ENCODE results near the gene SSRP1.

DNA sequence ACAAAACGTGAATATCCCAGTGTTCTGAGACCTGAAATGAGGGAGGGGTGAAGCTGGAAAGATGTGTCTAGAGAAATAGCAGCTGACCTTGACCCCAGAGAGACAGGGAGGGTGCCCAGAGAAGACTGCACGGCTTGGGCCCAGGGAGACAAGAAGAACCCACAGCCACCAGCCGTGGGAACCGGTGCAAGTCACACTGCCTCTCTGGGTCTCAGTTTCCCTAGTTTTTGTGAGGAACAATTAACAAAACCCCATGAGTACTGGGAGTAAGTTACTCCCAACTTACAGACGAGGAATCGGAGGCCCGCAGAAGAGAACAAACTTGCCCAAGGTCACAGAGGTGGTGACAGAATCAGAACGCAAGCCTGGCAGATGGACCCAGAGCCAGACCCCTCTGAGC, 30.2 kb downstream of the SSRP1 start:
- TF ChIP-seq SP2 (tag by site-specific recombination; IDR thresholded peaks at IDR 0.05) (no peak), ZNF274 (IDR thresholded peaks at IDR 0.05; ENCODE audit: low read length) (no peak), ZNF274 (tag by site-specific recombination; IDR thresholded peaks at IDR 0.05; ENCODE audit: borderline replicate concordance) (no peak), ZNF747 (tag by site-specific recombination; IDR thresholded peaks at IDR 0.05) (no peak), SCRT1 (tag by site-specific recombination; IDR thresholded peaks at IDR 0.05; ENCODE audit: borderline replicate concordance) (no peak), ZNF670 (tag by site-specific recombination; IDR thresholded peaks at IDR 0.05; ENCODE audit: low read depth) (no peak), ZNF239 (tag by site-specific recombination; IDR thresholded peaks at IDR 0.05) (no peak), ZFP3 (tag by site-specific recombination; IDR thresholded peaks at IDR 0.05; ENCODE audit: low read depth) (no peak)
- TF ChIP-seq, protein P1, sequence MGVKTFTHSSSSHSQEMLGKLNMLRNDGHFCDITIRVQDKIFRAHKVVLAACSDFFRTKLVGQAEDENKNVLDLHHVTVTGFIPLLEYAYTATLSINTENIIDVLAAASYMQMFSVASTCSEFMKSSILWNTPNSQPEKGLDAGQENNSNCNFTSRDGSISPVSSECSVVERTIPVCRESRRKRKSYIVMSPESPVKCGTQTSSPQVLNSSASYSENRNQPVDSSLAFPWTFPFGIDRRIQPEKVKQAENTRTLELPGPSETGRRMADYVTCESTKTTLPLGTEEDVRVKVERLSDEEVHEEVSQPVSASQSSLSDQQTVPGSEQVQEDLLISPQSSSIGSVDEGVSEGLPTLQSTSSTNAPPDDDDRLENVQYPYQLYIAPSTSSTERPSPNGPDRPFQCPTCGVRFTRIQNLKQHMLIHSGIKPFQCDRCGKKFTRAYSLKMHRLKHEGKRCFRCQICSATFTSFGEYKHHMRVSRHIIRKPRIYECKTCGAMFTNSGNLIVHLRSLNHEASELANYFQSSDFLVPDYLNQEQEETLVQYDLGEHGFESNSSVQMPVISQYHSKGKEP (tag by site-specific recombination; IDR thresholded peaks at IDR 0.05): no peak
- TF ChIP-seq, protein P2, sequence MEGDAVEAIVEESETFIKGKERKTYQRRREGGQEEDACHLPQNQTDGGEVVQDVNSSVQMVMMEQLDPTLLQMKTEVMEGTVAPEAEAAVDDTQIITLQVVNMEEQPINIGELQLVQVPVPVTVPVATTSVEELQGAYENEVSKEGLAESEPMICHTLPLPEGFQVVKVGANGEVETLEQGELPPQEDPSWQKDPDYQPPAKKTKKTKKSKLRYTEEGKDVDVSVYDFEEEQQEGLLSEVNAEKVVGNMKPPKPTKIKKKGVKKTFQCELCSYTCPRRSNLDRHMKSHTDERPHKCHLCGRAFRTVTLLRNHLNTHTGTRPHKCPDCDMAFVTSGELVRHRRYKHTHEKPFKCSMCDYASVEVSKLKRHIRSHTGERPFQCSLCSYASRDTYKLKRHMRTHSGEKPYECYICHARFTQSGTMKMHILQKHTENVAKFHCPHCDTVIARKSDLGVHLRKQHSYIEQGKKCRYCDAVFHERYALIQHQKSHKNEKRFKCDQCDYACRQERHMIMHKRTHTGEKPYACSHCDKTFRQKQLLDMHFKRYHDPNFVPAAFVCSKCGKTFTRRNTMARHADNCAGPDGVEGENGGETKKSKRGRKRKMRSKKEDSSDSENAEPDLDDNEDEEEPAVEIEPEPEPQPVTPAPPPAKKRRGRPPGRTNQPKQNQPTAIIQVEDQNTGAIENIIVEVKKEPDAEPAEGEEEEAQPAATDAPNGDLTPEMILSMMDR (tag by site-specific recombination; IDR thresholded peaks at IDR 0.05): no peak
- TF ChIP-seq, protein P3, sequence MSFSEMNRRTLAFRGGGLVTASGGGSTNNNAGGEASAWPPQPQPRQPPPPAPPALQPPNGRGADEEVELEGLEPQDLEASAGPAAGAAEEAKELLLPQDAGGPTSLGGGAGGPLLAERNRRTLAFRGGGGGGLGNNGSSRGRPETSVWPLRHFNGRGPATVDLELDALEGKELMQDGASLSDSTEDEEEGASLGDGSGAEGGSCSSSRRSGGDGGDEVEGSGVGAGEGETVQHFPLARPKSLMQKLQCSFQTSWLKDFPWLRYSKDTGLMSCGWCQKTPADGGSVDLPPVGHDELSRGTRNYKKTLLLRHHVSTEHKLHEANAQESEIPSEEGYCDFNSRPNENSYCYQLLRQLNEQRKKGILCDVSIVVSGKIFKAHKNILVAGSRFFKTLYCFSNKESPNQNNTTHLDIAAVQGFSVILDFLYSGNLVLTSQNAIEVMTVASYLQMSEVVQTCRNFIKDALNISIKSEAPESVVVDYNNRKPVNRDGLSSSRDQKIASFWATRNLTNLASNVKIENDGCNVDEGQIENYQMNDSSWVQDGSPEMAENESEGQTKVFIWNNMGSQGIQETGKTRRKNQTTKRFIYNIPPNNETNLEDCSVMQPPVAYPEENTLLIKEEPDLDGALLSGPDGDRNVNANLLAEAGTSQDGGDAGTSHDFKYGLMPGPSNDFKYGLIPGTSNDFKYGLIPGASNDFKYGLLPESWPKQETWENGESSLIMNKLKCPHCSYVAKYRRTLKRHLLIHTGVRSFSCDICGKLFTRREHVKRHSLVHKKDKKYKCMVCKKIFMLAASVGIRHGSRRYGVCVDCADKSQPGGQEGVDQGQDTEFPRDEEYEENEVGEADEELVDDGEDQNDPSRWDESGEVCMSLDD (tag by site-specific recombination; IDR thresholded peaks at IDR 0.05): no peak
- TF ChIP-seq, protein P4, sequence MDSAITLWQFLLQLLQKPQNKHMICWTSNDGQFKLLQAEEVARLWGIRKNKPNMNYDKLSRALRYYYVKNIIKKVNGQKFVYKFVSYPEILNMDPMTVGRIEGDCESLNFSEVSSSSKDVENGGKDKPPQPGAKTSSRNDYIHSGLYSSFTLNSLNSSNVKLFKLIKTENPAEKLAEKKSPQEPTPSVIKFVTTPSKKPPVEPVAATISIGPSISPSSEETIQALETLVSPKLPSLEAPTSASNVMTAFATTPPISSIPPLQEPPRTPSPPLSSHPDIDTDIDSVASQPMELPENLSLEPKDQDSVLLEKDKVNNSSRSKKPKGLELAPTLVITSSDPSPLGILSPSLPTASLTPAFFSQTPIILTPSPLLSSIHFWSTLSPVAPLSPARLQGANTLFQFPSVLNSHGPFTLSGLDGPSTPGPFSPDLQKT (IDR thresholded peaks at IDR 0.05; ENCODE audit: borderline replicate concordance, low read depth, low read length): no peak

Data from HEK293 (cell line).